ENCODE measurements around the gene NRG2.

DNA sequence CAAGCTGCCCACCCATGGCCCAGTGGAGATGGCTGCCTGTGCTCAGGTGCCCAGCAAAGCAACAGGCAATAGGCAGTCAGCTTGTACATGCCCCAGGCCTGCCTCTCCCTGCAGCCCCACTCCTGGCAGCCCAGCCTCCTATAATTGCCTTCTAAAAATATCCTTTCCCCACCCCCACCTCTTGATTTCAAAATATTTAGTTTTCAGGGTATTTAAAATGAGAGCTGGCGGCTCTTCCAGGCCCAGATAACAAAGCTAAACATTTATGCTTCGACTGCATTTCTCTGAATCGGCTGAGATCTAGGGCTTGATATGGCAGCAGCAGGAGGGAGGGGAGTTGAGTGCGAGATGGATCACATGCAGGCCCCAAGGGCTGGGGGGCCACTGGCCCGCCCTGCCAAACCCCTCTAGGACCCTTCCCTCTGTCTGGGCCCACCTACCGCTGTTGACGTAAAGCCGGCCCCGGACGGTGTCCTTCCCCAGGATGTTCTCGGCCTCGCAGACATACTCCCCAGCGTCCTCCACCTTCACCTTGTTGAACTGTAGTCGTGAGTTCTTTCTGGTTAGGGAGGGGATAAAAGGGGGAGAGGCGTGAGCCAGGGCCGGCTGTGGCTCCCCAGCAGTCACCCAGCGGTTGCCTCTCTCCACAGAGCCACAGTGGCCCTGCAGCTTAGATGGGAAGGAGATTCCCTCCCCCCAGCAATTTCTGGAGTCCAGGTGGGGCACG, 162.5 kb downstream of the NRG2 start:
- no peak for TF ChIP-seq CTCF (IDR thresholded peaks at IDR 0.05)
- TF ChIP-seq POLR2A (IDR thresholded peaks at IDR 0.05), result no peak
- TF ChIP-seq EP300 (IDR thresholded peaks at IDR 0.05), result no peak

Measured in ovary (tissue), 3 donors.